B cell (primary cell): Measurements from ENCODE around the gene HTRA1.

ENCODE experiments used
- CTCF ChIP-seq: fragments of 200-600 bp; IDR thresholded peaks from one replicate; pipeline ENCODE4 v1.8.0; 2022; ENCODE audit warnings: antibody characterized with exemption, mild to moderate bottlenecking
- EZH2 ChIP-seq: IDR thresholded peaks from 2 replicates; pipeline ENCODE4 v1.6.1; 2012; ENCODE audit warnings: borderline replicate concordance, low read depth, mild to moderate bottlenecking, moderate library complexity, low read length; ENCODE audit not compliant: insufficient read depth, poor library complexity, severe bottlenecking

GRCh38 chr10:122448600-122448999, 12.8 kb upstream of the HTRA1 start:
- TF ChIP-seq CTCF (no peak), EZH2 (no peak)
